Measurements from ENCODE around the gene POLR1A.

The POLR1A gene

DNA sequence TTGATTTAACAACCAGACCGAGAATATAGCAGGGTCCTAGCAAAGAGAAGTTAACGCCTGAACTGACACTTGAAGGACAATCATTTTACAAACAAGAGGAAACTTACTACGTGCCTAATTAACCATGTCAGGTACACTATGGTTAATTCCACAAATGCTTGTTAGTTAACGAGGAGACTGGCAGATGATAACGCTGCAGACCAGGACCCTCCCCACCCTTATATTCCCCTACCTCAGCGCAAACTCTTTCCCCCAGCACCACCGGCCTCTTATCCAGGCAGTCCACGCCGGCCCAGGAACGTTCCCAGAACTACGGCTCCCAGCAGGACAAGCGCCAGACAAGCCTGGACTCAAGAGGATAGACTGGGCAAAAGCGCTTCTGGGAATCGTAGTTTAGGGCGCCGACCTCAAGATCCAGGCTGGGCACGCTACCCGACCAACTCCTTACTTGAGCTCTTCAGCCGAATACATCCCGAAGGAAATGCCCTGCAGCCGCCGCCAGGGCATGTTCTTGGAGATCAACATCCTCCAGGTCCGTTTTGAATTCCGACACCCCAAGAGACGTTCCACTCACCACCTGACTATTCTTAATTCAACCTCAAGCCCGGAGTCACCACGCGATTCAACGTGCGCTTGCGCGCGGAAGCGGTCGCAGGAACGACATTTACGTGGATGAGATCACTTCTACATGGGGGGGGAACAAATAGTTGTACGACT is at the start of gene POLR1A:
Gene POLR1A, minus strand, starts transcription at position 635 of the 717 bp plus-strand sequence. Its CDS starts 110 bp downstream, at position 525.
- DNase-seq, result peak; percentile 69 to 70

DNA sequence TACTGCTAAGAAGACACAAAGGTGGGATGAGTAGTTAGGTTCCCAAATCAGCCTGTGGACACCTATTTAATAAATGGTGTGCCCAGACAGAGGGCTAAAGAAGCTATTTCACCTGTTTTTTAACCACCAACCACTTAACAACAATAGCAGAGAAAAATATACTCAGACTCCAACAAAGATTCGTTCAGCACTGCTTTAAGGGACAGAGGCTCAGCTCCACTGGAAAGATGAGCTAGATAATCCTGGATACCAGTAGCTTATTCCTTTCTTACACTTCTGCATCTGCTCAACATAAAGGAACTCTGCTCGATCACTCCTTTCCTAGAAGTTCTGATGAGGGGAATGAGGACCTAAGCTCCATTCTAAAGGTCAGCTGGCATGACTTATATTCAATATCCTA is 44.8 kb upstream of the POLR1A start:
- DNase-seq, result no peak

DNA sequence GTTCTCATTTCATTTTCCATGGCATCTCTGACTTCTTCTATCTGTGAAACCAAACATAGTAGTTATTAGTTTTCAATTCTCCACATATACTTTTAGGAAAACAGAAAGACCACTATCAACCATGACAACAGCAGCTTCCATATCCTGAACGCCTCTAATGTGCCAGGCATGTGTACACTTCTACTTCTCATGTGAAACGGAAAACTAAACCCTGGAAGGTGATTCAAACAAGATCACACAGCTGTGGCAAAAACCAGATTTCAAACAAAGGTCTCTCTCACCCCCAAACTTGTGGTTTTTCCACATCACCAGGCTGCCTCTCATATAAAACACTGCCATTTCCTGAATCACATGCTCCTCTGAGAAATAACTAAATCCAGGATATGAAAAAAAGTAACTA is 42.1 kb upstream of the POLR1A start:
- no peak for DNase-seq

DNA sequence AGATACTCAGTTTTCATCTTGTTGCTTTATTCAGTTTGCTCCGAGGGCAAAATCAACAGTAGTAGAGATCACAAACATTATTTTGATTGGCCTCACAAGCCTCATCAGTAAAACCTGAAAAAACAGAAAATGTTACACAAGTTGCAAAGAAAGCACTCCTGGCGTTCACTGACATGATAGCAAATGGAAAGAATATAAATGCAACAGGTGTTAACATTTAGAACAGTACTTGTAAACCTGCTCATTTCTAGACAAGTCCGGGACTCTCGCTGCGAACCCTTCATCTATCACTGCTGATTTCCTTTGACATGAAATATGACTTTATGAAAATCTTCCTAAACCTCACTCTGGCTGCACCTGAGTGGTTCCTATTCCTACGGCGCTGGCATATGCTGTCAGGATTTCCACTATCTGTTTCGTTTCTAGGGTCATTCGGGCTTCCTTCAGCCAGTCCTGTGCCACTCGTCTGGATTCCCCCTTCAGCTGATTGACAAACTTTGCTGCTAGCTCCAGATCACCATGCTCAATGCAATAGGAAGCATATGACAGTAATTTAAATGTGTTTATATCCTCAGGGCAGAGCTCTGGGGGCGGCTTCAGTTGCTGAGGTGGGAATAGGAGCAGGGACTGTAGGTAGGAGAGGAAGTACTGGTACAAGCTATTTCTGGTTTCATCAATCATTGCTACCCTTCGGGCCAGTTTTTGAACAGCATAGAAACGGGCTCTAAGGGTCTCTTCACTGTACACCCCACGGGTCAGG is 38.4 kb upstream of the POLR1A start:
- DNase-seq, result no peak

DNA sequence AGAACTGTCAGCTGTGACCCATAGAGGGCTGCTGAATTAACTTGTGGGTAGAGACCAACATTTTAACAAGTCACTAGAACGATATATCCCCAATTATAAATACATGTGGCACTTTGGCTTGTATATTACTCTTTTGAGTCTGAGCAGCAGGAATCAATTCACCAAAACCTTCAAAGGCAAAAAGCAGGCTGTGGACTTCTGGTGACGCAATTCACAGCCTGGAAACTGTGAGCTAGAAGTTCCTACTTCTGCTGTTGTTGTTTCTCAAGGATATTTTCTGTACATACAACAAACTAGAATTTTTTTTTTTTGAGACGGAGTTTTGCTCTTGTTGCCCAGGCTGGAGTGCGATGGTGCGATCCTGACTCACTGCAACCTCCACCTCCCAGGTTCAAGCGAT is 37.6 kb upstream of the POLR1A start:
- DNase-seq, result no peak

DNA sequence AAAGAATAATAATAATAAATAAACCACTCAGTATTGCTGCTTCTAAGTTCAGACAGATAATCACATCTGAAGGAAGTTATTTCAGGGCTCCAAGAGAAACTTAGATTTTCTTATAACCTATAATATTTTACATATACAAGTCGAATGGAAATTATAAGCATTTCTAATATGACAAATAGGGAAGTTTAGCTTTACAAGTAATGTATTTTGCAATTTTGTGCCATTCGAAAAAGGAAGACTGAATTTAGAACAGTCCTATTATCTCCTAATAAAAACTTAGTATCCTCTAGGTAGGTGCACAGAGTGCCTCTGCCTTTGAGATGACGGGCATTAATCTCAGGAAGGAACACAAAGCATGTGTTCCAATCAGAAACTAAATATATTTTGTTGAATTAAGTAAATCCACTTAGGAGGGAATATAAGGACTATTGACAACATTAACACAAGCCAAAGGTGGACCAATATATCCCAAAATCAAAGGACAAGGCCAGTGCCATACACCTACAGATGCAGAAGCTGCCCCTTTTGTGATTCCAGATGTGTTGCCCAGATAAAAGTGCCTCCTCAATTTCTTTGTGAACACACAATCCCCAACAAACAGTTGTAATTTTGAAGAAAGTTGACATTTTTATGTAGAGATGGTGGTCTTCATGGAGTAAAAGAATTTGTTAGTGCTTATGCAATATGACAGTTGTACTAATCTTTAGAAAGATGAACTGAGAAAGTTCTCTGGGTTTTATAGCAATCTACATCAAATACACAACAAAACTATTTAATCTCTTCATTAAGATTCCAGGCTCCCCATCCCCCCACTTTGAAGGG is 37.0 kb upstream of the POLR1A start:
- DNase-seq, result no peak

DNA sequence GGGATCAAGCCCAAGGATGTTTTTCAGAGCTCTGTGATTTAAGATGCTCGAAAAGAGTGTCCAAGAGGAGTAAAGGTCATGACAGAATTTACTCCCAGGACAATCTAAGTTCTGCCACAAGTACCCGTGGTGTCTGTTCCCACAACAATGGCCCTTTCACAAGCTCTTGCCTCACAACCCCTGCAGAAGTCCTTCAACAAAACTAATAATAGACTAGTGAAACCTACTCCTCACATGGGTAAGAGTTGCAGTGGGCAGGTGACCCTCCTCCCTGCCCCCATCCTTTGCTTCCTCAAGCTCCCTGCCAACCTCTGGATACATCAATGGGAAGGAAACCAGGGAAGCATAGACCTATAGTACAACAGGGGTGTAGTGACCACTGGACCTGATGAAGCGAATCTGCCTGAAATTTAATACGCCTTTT is 35.3 kb upstream of the POLR1A start:
- DNase-seq, result no peak

DNA sequence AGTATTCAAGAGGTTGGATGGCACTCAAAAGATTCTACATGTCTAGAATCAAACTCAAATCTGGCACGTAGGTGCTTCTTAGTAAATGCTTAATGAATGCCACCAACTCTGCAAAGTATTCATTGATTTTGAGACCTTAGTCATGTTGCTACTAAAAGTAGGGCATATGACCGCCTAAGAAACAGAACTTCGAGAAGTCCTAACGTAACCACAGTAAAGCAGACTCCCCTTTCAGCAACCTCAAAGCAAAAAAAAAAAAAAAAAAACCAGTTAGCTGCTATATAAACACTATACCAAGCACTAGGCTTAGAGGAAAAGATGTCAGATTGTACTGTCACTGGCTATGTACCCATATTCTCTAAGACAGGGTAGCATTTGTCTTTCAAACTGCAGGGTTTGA is 34.3 kb upstream of the POLR1A start:
- no peak for DNase-seq

DNA sequence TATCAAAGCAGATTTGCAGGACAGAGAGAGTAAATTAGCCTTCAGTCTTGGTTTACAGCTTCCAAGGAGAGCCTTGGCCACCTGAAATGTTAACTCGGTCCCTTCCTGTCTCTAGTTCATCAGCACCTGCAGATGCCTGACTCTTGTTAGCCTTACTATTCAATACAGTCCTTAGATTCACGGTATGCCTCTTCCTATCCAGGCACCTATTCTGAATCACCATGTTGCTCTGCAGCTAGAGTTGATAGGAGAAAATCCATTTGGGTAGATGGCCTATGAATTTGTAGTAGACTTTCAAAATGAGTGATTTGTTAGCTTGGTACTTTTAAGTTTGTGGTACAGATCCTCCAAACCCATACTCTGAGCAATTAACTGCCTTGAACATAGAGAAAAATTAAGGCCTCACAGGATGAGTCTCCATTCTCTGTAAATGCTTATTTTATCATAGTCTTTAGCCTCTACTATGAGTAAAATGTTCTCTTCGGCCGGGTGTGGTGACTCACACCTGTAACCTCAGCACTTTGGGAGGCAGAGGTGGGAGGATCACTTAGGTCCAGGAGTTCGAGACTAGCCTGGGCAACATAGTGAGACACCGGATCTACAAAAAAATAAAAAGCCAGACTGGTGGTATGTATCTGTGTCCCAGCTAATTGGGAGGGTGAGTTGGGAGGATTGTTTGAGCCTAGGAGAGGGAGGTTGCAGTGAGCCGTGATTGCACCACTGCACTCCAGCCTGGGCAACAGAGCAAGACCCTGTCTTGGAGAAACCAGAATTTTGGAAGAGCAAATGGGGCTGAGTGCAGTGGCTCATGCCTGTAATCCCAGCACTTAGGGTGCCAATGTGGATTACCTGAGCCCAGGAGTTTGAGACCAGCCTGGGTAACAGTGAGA is 33.3 kb upstream of the POLR1A start:
- DNase-seq, result no peak

DNA sequence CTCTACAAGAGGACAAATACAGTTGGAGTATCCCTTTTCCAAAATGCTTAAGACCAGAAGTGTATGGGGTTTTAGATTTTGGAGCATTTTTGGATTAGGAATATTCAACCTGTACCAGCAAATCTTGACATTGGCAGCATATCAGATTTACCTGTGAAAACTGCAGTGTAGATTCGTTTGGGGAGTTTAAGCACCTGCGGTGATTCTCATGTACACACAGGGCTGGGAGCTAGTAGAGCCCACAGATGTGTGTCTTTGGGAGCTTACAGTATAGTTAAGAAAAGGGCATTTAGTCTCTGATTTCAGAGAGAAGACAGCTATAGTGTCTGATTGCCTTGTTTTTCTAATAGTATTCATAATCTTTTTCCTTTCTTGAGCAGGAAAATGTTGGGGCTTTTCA is 30.5 kb upstream of the POLR1A start:
- no peak for DNase-seq

DNA sequence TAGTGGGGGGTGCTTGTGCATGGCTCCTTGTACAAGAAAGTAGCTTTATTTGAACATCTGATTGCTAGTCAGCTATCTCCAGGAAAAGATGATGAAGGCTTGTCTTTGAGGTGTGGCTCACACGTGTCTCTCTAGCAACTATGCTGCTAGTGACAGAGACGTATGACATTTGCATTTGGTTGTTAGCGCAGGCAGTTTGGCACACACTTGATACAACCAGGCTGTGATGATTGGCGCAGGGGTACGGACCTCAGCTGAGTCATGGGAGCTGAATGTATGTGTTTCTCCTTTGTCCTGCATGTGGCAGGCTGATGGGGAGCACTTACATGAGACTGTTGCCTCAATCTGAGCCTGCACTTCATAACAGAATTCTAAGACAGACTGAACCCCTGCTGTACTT is 30.0 kb upstream of the POLR1A start:
- no peak for DNase-seq

DNA sequence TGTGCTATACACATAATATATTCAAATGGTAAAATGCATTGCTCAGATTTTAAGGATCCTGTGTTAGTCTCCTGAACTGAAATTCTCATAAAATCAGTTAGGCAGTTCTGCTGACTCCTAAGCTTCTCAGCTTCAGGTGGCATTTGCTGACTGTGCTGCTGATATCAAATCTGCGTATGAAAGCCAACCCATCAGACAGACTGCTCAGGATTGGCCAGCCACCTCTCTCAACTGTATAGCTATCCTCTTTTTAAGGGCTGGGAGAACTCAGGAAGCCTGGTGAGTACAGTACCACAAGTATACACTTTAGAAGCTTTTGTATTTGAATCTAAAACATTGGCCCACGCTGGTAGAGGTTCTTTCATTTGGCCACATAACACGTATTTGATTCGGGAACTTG is 29.0 kb upstream of the POLR1A start:
- no peak for DNase-seq

DNA sequence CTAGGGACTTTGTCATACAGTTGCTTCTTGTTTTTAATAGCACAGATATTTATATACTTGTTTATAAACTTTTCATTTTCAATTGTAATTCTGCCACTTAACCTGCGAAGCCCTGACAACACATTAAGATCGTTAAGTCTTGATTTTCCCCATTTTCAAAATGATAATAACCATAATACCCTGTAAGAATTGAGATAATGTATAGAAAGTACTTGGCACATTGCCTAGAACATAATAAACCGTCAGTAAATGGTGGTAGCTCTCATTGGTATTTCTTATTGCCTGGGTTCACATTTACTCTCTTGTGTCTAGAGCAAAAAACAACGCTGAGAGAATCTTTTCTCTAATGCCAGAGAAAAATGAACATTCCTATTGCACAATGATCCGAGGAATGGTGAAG is 19.0 kb upstream of the POLR1A start:
- no peak for DNase-seq

DNA sequence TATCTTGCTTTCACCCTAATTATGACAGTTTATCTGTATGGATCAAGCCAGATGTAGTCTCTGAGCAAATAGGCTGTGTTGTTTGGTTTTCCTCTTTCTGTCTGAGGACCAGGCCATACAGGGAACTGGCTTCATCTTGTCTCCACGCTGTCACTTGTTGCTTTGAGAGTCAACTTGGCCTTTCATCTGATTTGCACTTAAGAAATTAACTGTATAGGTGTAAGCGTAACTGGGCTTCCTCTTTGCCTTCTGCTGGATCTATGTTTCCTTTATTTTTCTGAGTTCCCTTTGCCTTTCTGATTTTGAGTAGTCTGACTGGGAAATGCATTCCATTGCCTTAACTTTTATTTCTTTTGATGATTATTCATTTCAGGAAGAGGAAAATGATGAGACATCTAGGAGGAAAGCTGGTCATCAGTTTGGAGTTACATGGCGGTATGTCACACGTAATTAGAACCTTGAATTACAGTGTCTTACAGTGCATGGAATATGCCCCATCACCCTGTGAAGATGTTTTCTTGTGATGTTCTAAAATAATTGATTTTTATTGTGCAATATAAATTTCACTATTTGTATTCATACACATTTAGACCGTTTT is 17.7 kb upstream of the POLR1A start:
- DNase-seq, result no peak

DNA sequence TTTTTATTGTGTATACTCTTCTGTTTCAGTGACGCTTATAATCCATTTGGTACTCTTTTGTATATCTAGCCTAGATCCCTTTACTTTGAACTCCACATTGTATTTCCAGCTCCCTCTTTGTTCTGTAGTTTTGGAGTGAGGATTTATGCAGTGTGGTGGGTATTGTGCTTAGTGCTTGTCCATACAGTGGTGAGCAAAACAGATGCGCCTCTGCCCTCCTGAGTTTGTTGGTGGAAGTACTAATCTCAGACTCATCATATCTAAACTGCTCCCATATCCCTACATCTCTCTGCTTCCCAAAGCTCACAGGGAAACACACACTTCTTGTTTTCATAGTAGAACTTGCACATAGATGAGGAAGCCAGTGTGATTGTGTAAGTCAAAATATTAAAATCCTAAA is 12.4 kb upstream of the POLR1A start:
- DNase-seq, result no peak

DNA sequence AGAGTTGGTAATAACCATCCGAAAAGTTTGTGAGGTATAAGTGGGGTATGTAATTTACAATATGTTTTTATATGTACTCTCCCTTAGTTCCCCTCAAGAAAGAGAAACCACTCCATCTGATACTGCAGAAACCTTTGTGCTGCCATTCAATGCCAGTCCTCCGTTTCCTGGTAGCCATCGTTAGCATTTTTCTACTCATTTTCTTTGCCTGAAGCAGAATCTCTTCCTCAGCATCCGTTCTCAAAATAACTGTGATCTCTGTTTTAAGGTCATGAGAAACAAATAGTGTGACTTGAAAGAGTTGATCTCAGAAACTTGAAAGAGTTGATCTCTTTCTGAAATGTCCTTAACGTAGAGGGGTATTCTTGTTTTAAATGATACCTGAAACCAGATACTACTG is 1.3 kb upstream of the POLR1A start:
- DNase-seq, result no peak

DNA sequence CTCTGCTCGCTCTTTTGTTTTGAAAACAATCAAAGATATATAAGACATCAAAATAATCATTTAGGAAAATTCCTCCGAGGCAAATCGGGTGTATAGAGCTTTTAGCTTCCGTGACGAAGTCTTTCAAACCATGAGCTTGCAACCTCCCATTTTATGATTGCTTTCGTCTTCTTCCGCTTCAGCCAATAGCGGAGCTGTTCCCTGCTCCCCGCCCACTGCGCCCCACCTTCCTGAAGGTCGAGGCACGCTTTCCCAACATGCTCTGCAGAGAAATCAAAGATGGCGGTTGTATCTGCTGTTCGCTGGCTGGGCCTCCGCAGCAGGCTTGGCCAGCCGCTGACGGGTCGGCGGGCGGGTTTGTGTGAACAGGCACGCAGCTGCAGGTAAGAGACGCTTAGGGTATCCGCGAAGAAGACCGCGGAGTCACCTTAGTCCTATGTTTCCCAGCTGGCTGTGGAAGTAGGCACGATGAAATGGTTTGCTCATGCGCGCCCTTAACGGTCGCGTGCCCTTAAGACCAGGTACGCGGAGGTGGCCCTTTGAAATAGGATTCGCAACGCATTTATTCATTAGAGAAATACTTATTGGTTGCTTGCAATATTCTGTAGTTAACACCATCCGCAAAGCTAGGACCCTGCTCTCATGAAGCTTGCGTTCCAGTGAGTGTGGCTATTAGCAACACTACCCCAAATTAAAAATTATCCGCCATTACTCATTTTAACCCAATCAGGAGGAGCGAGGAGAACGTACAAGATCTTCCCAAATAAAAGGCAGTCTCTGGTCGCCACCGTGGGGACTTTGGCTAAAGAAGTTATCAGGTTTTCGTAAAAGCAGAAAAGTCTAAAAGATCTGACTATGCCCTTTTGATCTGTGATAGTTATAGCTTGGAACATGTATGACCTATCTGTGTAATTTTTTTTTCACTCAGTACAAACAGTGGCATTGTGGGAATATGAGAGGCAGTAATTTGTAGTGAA is 571 bp upstream of the POLR1A start, which contains the start of gene PTCD3:
Gene PTCD3, plus strand, starts transcription at position 267 of the 977 bp plus-strand sequence. Its CDS starts 13 bp downstream, at position 280.
- DNase-seq, result peak; percentile 88

DNA sequence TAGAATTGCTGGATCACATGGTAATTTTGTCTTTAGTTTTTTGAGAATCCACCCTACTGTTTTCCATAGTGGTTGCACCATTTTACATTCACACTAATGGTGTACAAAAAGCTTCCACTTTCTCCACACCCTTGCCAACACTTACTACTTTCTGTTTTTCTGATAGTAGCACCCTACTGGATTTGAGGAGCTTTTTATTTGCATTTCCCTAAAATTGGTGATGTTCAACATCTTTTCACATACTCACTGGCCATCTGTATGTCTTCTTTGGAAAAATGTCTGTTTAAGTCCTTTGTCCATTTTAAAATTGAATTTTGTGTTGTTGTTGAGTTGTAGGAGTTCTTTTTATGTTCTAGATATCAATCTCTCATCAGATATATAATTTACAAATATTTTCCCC is 3.5 kb downstream of the POLR1A start:
- no peak for DNase-seq

DNA sequence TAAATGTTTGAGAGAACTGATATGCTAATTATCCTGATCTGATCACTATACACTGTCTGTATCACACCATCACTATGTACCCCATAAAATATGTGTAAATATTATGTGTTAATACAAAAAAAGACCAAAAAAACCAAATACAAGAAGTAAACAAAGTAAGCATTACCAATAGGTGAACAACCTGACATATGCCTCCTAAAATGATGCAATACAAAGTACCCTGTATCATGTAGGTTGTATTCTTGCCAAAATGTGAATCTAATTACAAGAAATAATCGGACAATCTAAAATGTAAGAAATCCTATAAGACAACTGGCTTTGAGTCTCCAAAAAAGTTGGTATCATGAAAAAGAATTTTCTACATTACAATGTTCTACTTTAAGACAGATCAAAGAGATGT is 7.8 kb downstream of the POLR1A start:
- no peak for DNase-seq

DNA sequence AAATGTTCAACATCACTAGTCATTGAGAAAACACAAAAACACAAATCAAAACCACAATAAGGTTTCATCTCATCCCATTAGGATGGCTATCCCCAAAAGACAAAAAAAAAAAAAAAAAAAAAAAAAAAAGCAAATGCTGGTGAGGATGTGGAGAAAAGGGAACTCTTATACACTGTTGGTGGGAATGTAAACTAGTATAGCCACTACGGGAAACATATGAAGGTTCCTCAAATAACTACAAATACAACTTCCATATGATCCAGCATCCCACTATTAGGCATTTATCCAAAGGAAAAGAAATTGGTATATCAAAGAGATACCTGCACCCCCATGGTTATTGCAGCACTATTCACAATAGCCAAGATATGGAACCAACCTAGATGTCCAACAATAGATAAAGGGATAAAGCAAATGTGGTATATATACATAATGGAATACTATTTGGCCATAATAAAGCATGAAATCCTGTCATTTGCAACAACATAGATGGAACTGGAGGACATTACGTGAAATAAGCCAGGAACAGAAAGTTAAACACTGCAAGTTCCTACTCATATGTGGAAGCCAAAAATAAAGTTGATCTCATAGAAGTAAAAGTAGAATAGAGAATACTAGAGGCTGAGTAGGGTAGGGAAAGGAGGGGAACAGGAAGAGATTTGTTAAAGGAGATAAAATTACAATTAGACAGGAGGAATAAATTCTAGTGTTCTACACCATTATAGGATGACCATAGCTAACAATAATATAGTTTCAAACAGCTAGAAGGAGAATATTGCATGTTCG is 8.4 kb downstream of the POLR1A start:
- no peak for DNase-seq
